GM21515 (cell line): ENCODE data around the gene TXNIP.
"Not testable (repeated sequence)": the region's sequence is repeated elsewhere in the genome, so short reads cannot be mapped to it uniquely, and the experiment has no call there.

ENCODE experiments used
- ATAC-seq: cut with Tn5 transposase; IDR thresholded peaks from one replicate; pipeline ENCODE4 v1.9.1; 2021; ENCODE audit not compliant: unreplicated experiment

TXNIP gene

GRCh38 chr1:145996433-145997015 lies at the start of gene TXNIP:
TXNIP (minus strand) TSS chr1:145996579; CDS start chr1:145996266, 313 bp downstream.
- peak; percentile 82 for ATAC-seq

- no peak for ATAC-seq
These were observed 43.4 kb upstream of the TXNIP start for GRCh38 chr1:146039844-146040194.

GRCh38 chr1:146036965-146037646 lies 40.7 kb upstream of the TXNIP start:
- ATAC-seq, result peak; percentile 24

- ATAC-seq, result no peak
These were observed 40.0 kb upstream of the TXNIP start for GRCh38 chr1:146036241-146036964.

GRCh38 chr1:146035048-146035423 lies 38.7 kb upstream of the TXNIP start:
- no peak for ATAC-seq

- no peak for ATAC-seq
These were observed 36.3 kb upstream of the TXNIP start for GRCh38 chr1:146032631-146033219.

- ATAC-seq, result no peak
These were observed 35.1 kb upstream of the TXNIP start for GRCh38 chr1:146031476-146031875.

GRCh38 chr1:146029117-146029516 lies 32.7 kb upstream of the TXNIP start:
- no peak for ATAC-seq

GRCh38 chr1:146026650-146027049 lies 30.3 kb upstream of the TXNIP start:
- not testable (repeated sequence) for ATAC-seq

- not testable (repeated sequence) for ATAC-seq
These were observed 29.6 kb upstream of the TXNIP start for GRCh38 chr1:146025787-146026495.

GRCh38 chr1:146022403-146023127 lies 26.2 kb upstream of the TXNIP start:
- no peak for ATAC-seq

- no peak for ATAC-seq
These were observed 25.4 kb upstream of the TXNIP start, which contains the start of gene HJV for GRCh38 chr1:146021622-146022402. HJV (minus strand) TSS chr1:146021735; CDS start chr1:146020231, 1,504 bp downstream.

- ATAC-seq, result no peak
These were observed 24.7 kb upstream of the TXNIP start for GRCh38 chr1:146021050-146021445.

- ATAC-seq, result no peak
These were observed 24.0 kb upstream of the TXNIP start for GRCh38 chr1:146020058-146021049.

- no peak for ATAC-seq
These were observed 23.1 kb upstream of the TXNIP start for GRCh38 chr1:146019231-146020057.

- ATAC-seq, result no peak
These were observed 20.5 kb upstream of the TXNIP start for GRCh38 chr1:146016891-146017290.

GRCh38 chr1:146013559-146013922 lies 17.2 kb upstream of the TXNIP start:
- ATAC-seq, result no peak
